NCI-H2227 (cell line): Measurements from ENCODE around the gene GABRE.
"Not testable (repeated sequence)": the region's sequence is repeated elsewhere in the genome, so short reads cannot be mapped to it uniquely, and the experiment has no call there.

Experiments used
- DNase-seq: peaks from one replicate; lab custom pipeline; 2025; ENCODE audit not compliant: unreplicated experiment; lab: John Stamatoyannopoulos, UW

Gene GABRE

GRCh38 chrX:151970027-151970426, 4.4 kb downstream of the GABRE start:
- DNase-seq = no peak

DNA sequence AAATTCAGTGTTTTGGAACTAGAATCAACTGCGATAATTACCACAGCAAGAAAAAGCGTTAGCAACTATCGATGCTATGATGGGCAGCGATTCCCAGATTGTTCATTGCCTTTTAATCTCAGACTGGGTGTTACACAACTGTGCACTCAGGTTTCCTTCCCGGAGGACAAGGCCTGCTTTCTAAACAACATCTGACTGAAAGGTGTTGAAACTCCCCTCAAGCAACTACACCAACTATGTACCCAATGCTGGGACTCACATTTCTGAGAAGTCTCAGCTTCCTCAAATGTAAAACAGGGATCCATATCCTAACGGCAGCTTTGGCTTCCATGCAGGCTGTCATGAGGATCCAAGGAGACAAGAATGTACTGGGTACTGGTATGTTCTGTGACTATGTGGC, 8.2 kb downstream of the GABRE start:
- no peak for DNase-seq

- DNase-seq = no peak
These were observed 12.4 kb downstream of the GABRE start for GRCh38 chrX:151962034-151962433.

GRCh38 chrX:151958101-151958500, 16.4 kb downstream of the GABRE start:
- DNase-seq = no peak

DNA sequence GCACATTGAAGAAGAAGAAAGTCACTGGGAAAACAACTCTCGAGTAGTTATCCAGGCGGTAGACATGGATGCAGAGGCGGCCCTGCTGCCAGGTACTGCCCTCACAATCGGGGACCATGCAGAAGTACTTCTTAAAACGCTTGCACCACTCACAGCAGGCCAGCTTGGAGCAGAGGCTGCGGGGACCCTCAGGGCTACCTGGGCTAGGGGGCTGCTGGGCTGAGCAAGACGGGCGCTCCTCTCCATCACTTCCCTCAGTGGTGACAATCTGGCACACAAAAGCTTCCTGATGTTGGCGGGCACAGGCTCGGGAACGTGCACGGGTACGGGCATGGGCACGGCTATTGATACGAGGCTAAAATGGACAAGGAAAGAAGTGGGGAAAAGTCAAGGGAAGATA, 19.7 kb downstream of the GABRE start:
- no peak for DNase-seq

DNA sequence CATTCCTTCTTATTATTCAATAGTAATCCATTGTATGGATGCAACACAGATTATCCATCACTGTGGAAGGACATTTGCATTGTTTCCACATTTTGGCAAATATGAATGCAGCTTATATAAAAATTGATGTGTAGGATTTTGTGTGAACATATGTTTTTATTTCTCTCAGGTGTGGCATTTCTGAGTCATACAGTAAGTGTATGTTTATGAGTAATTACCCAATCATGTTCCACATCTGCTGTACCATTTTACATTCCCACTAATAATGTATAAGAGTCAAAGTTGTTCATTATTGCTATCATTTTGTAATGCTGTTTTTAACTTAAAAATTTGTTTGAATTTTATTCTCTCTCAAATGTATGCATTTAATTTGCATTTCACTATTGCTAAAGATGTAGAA, 36.3 kb downstream of the GABRE start:
- DNase-seq = no peak

DNA sequence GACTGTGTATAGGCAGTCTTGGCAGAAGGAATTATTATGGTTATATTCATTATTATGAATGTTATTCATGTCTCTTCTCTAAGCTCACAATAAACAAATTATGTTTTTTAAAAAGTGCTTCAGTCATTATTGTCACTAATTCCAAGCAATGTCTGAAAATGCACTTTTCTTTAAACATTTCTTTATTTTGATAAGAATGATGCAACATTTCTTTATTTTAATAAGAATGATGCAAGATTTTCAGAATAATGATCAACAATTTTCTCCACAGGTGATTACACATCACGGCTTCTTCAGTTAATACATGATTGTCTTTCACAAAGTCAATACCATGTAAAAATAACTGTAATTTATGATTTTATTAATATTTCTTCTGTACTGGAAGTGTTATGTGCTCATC, 39.1 kb downstream of the GABRE start:
- no peak for DNase-seq

GRCh38 chrX:151929126-151929525, 45.4 kb downstream of the GABRE start:
- DNase-seq = no peak

- no peak for DNase-seq
These were observed 50.8 kb downstream of the GABRE start for GRCh38 chrX:151923648-151924047.

DNA sequence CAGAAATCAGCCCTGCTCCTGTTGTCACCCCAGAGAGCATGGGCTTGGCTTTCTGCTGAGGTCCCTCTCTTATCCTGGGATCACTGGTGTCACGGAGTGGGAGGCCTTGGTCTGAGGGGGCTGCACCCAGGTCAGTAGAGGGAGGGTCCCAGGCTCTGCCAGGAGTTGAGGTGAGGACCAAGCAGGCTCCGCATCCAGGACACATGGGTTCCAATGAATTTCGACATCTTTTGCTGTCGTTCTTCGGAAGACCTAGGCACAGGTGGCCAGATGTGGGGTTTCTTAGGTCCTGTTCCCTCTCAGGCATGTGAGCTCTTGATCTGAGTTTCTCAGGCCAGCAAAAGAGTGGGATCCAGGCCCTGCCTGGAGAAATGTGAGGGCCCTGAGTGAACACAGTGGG, 51.8 kb downstream of the GABRE start:
- no peak for DNase-seq

DNA sequence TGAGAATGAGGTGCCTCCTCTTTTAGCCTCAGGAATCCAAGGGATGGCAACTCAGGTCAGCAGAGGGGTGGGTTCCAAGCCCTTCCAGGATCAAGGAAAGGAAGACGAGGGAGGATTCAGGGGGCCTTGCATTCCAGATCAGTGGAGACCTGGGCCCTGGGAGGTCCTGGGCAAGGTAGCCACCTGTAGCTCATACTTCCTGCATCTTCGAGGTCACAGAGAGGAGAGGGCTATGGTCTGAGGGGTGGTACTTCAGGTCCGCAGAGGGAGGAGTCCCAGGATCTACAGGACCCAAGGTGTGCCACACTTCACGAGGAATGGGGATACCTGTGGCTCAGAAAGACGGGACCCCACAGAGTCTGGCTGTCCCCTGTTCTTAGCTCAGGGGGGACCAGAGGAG, 52.6 kb downstream of the GABRE start:
- DNase-seq = no peak

- DNase-seq = no peak
These were observed 53.2 kb downstream of the GABRE start for GRCh38 chrX:151921292-151921691.

- DNase-seq = no peak
These were observed 53.9 kb downstream of the GABRE start for GRCh38 chrX:151920530-151920929.

DNA sequence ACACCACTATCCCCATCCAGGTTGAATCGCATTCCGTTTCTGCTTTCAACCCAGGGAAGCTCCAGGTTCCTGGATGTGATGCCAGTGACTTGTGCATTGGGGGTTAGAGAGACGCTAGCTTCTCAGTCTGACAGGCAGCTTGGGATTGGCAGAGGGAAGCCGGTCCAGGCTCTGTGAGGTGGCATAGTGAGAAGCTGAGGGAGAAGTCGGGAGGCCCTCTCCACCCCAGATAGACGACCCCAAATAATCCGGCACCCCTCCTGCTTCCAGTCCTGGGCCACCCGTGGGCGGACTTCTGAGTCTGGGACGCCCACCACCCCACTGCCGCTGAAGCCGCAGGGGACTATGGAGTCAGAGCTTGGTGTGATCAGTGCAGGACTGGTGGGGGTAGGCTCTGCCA, 54.4 kb downstream of the GABRE start:
- DNase-seq = no peak

DNA sequence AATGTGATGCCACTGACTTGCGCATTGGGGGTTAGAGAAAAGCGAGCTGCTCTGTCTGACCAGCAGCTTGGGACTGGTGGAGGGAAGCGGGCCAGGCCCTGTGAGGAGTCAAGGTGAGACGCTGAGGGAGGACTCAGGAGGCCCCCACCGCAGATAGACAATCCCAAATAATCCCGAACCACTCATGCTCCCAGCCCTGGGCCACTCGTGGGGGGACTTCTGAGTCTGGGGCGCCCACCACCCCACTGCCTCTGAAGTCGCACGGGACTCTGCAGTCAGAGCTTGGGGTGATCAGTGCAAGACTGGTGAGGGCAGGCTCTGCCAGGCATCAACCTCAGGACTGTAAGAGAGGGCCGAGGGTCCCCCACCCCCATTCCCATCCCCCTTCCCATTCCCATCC, 54.9 kb downstream of the GABRE start:
- no peak for DNase-seq

- DNase-seq = not testable (repeated sequence)
These were observed 55.7 kb downstream of the GABRE start for GRCh38 chrX:151918736-151919135.

- DNase-seq = no peak
These were observed 61.7 kb downstream of the GABRE start, which contains the start of gene MAGEA4 for GRCh38 chrX:151912780-151913179. Gene MAGEA4 (plus strand): TSS chrX:151912889. CDS start chrX:151923665, 10,776 bp downstream.

DNA sequence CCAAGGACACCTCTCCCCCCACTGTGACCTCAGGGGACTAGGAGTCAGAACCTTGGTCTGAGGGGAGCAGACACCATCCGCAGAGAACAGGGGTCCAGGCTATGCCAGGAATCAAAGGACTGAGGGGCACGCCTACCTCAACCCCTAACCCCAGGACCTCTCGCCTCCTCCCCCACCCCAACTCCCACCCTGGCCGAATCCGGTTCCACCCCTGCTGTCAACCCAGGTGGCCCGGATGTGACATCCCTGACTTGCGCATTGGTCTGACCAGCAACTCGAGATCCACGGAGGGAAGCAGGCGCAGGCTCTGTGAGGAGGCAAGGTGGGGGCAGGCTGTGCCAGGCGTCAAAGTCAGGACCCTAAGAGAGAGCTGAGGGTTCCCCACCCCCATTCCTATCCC, 62.3 kb downstream of the GABRE start:
- DNase-seq = no peak

- DNase-seq = no peak
These were observed 69.5 kb downstream of the GABRE start for GRCh38 chrX:151904989-151905388.
